ENCODE measurements around the gene ITIH5. TPM values are rescaled to one million over a fixed set of nuclear protein-coding genes. Genes with fewer than 3 reads are reported as not detected.
A peak's percentile ranks its signal among the peaks of the same experiment; 100 is the strongest.
"Not testable (repeated sequence)": the region's sequence is repeated elsewhere in the genome, so short reads cannot be mapped to it uniquely, and the experiment has no call there.

ITIH5 gene
- total and polyA plus RNA-seq, 7 experiments from 2014 or later: not detected

- H3K36me3 ChIP-seq (ENCODE audit: control insufficient read depth in 2 of 3, insufficient read depth in 3 of 3, low read length in 3 of 3); H3K27ac Mint-ChIP-seq; ATAC-seq; H3K27me3 ChIP-seq (ENCODE audit: control insufficient read depth in 2 of 2, insufficient read depth in 2 of 2, low read length in 2 of 2); intact Hi-C loops (cut with micrococcal nuclease); H3K4me3 ChIP-seq (ENCODE audit: low read length); H3K27ac ChIP-seq (ENCODE audit: low read depth, low read length); POLR2A ChIA-PET; H3K4me1 ChIP-seq (ENCODE audit: control insufficient read depth in 2 of 2, insufficient read depth in 2 of 2, low read length in 2 of 2); H3K27me3 Mint-ChIP-seq: not testable (repeated sequence)
- DNase-seq: peak in 2 of 9 donors; percentile 22 to 27
- H3K4me1 Mint-ChIP-seq: peaks cover 0 to 14% (median 4%) of the 10 kb centered on the region in 7 donors
- H3K4me3 Mint-ChIP-seq: peak overlapping the region in 1 of 10 donors; percentile 24
- CTCF ChIA-PET: interaction anchor here (7.2 kb wide), 1 partner anchor 167 kb away, joined by 97 read pairs; no protein-coding TSS in a partner anchor
- peaks cover 0 to 25% (median 11%) of the 10 kb centered on the region in 5 donors for H3K36me3 Mint-ChIP-seq
- peaks cover 6 to 50% (median 25%) of the 10 kb centered on the region in 11 donors for H3K9me3 Mint-ChIP-seq
- peaks cover 0 to 17% (median 0%) of the 10 kb centered on the region in 3 experiments for H3K9me3 ChIP-seq (ENCODE audit: control insufficient read depth in 2 of 3, low read length in 3 of 3)
Measured at GRCh38 chr10:7690885-7691597, 24.3 kb upstream of the ITIH5 start.

- Histone ChIP-seq H3K27me3 (ENCODE audit: control insufficient read depth in 2 of 2, insufficient read depth in 2 of 2, low read length in 2 of 2) (no peaks in the 10 kb centered on the region), H3K27ac (ENCODE audit: low read depth, low read length) (no peak overlapping the region), H3K36me3 (ENCODE audit: control insufficient read depth in 2 of 3, insufficient read depth in 3 of 3, low read length in 3 of 3) (no peaks in the 10 kb centered on the region), H3K4me1 (ENCODE audit: control insufficient read depth in 2 of 2, insufficient read depth in 2 of 2, low read length in 2 of 2) (no peaks in the 10 kb centered on the region), H3K4me3 (ENCODE audit: low read length) (no peak overlapping the region), H3K9me3 (ENCODE audit: control insufficient read depth in 2 of 3, low read length in 3 of 3) (peaks cover 0 to 17% (median 0%) of the 10 kb centered on the region in 3 experiments)
- Mint-ChIP-seq H3K9me3 (peaks cover 6 to 50% (median 25%) of the 10 kb centered on the region in 11 donors), H3K4me3 (no peak overlapping the region), H3K27ac (no peak overlapping the region), H3K27me3 (peaks cover 0 to 9% (median 3%) of the 10 kb centered on the region in 5 donors), H3K4me1 (peaks cover 0 to 14% (median 4%) of the 10 kb centered on the region in 7 donors), H3K36me3 (peaks cover 0 to 25% (median 11%) of the 10 kb centered on the region in 5 donors)
- intact Hi-C loops (cut with micrococcal nuclease): loop anchor here in 1 of 2 donors (10.0 kb wide), 2 partner anchors 275 to 1615 kb away; partner anchors contain the start of gene SFMBT2
- ChIA-PET POLR2A (no interaction called here), CTCF (interaction anchor here (0.6 to 7.2 kb wide), 2 partner anchors 68 to 165 kb away, joined by 3 to 97 read pairs; no protein-coding TSS in a partner anchor)
- no peak for DNase-seq
- ATAC-seq: no peak
Measured at GRCh38 chr10:7689591-7689990, 22.8 kb upstream of the ITIH5 start.

- Histone ChIP-seq H3K36me3 (ENCODE audit: control insufficient read depth in 2 of 3, insufficient read depth in 3 of 3, low read length in 3 of 3) (no peaks in the 10 kb centered on the region), H3K4me3 (ENCODE audit: low read length) (no peak overlapping the region), H3K4me1 (ENCODE audit: control insufficient read depth in 2 of 2, insufficient read depth in 2 of 2, low read length in 2 of 2) (no peaks in the 10 kb centered on the region), H3K9me3 (ENCODE audit: control insufficient read depth in 2 of 3, low read length in 3 of 3) (peaks cover 0 to 15% (median 0%) of the 10 kb centered on the region in 3 experiments), H3K27ac (ENCODE audit: low read depth, low read length) (no peak overlapping the region), H3K27me3 (ENCODE audit: control insufficient read depth in 2 of 2, insufficient read depth in 2 of 2, low read length in 2 of 2) (no peaks in the 10 kb centered on the region)
- Mint-ChIP-seq H3K36me3 (peaks cover 4 to 21% (median 5%) of the 10 kb centered on the region in 5 donors), H3K27ac (peak overlapping the region in 2 of 9 donors; percentile 15 to 28), H3K9me3 (peaks cover 0 to 39% (median 17%) of the 10 kb centered on the region in 11 donors), H3K27me3 (peaks cover 0 to 24% (median 0%) of the 10 kb centered on the region in 5 donors), H3K4me1 (peaks cover 0 to 14% (median 4%) of the 10 kb centered on the region in 7 donors), H3K4me3 (peak overlapping the region in 1 of 10 donors; percentile 67)
- ChIA-PET CTCF (interaction anchor here (0.5 to 7.2 kb wide), 22 partner anchors 9 to 1615 kb away, joined by 3 to 97 read pairs (median 4); no protein-coding TSS in a partner anchor), POLR2A (no interaction called here)
- intact Hi-C loops (cut with micrococcal nuclease): loop anchor here (1.0 to 10.0 kb wide), 13 partner anchors 21 to 1617 kb away; partner anchors contain the start of genes ITIH5 (in 1 of the 2) and SFMBT2 (in 1 of the 2)
- DNase-seq (peak; percentile 30 to 82 (median 76)), ATAC-seq (peak; percentile 96)
Measured at GRCh38 chr10:7687228-7687907, 20.6 kb upstream of the ITIH5 start.

- peaks cover 0 to 7% (median 0%) of the 10 kb centered on the region in 3 experiments for H3K9me3 ChIP-seq (ENCODE audit: control insufficient read depth in 2 of 3, low read length in 3 of 3)
- intact Hi-C loops (cut with micrococcal nuclease): loop anchor here (1.0 to 10.0 kb wide), 13 partner anchors 20 to 1618 kb away; partner anchors contain the start of genes ITIH5 (in 1 of the 2) and SFMBT2 (in 1 of the 2)
- H3K36me3 ChIP-seq (ENCODE audit: control insufficient read depth in 2 of 3, insufficient read depth in 3 of 3, low read length in 3 of 3): no peaks in the 10 kb centered on the region
- no peak overlapping the region for H3K4me3 ChIP-seq (ENCODE audit: low read length)
- Mint-ChIP-seq H3K36me3 (peaks cover 4 to 20% (median 5%) of the 10 kb centered on the region in 5 donors), H3K9me3 (peaks cover 0 to 37% (median 15%) of the 10 kb centered on the region in 11 donors), H3K27me3 (peaks cover 0 to 27% (median 1%) of the 10 kb centered on the region in 5 donors), H3K4me1 (peaks cover 0 to 14% (median 4%) of the 10 kb centered on the region in 7 donors), H3K27ac (no peak overlapping the region), H3K4me3 (no peak overlapping the region)
- no peak overlapping the region for H3K27ac ChIP-seq (ENCODE audit: low read depth, low read length)
- ATAC-seq (no peak), DNase-seq (no peak)
- no peaks in the 10 kb centered on the region for H3K4me1 ChIP-seq (ENCODE audit: control insufficient read depth in 2 of 2, insufficient read depth in 2 of 2, low read length in 2 of 2)
- no peaks in the 10 kb centered on the region for H3K27me3 ChIP-seq (ENCODE audit: control insufficient read depth in 2 of 2, insufficient read depth in 2 of 2, low read length in 2 of 2)
- CTCF ChIA-PET: interaction anchor here (0.5 to 7.2 kb wide), 19 partner anchors 9 to 1616 kb away, joined by 3 to 97 read pairs (median 4); no protein-coding TSS in a partner anchor
- POLR2A ChIA-PET: no interaction called here
Measured at GRCh38 chr10:7686351-7687171, 19.8 kb upstream of the ITIH5 start.

- POLR2A ChIA-PET; H3K36me3 Mint-ChIP-seq; H3K9me3 ChIP-seq (ENCODE audit: control insufficient read depth in 2 of 3, low read length in 3 of 3); H3K36me3 ChIP-seq (ENCODE audit: control insufficient read depth in 2 of 3, insufficient read depth in 3 of 3, low read length in 3 of 3); H3K4me3 ChIP-seq (ENCODE audit: low read length); H3K27me3 ChIP-seq (ENCODE audit: control insufficient read depth in 2 of 2, insufficient read depth in 2 of 2, low read length in 2 of 2); H3K4me1 ChIP-seq (ENCODE audit: control insufficient read depth in 2 of 2, insufficient read depth in 2 of 2, low read length in 2 of 2); H3K27ac ChIP-seq (ENCODE audit: low read depth, low read length); DNase-seq; H3K4me3 Mint-ChIP-seq; H3K27ac Mint-ChIP-seq; H3K4me1 Mint-ChIP-seq; ATAC-seq: not testable (repeated sequence)
- peaks cover 0 to 18% (median 0%) of the 10 kb centered on the region in 11 donors for H3K9me3 Mint-ChIP-seq
- CTCF ChIA-PET: interaction anchor here (0.6 kb wide), 1 partner anchor 508 kb away, joined by 4 read pairs; no protein-coding TSS in a partner anchor
- peaks cover 15 to 40% (median 20%) of the 10 kb centered on the region in 5 donors for H3K27me3 Mint-ChIP-seq
- intact Hi-C loops (cut with micrococcal nuclease): loop anchor here in 1 of 2 donors (10.0 kb wide), 2 partner anchors 265 to 1625 kb away; partner anchors contain the start of gene SFMBT2
Measured at GRCh38 chr10:7680078-7680477, 13.3 kb upstream of the ITIH5 start.

GRCh38 chr10:7679256-7679655, 12.5 kb upstream of the ITIH5 start:
- H3K27me3 Mint-ChIP-seq: peaks cover 22 to 37% (median 28%) of the 10 kb centered on the region in 5 donors
- H3K9me3 Mint-ChIP-seq: peaks cover 0 to 18% (median 0%) of the 10 kb centered on the region in 11 donors
- peaks cover 0 to 6% (median 0%) of the 10 kb centered on the region in 5 donors for H3K36me3 Mint-ChIP-seq
- H3K27me3 ChIP-seq (ENCODE audit: control insufficient read depth in 2 of 2, insufficient read depth in 2 of 2, low read length in 2 of 2): peaks cover 0 to 4% of the 10 kb centered on the region in 2 donors
- H3K36me3 ChIP-seq (ENCODE audit: control insufficient read depth in 2 of 3, insufficient read depth in 3 of 3, low read length in 3 of 3): no peaks in the 10 kb centered on the region
- H3K4me3 Mint-ChIP-seq: no peak overlapping the region
- no peak overlapping the region for H3K27ac ChIP-seq (ENCODE audit: low read depth, low read length)
- ATAC-seq: no peak
- POLR2A ChIA-PET: no interaction called here
- CTCF ChIA-PET: no interaction called here
- no peak overlapping the region for H3K4me3 ChIP-seq (ENCODE audit: low read length)
- H3K4me1 ChIP-seq (ENCODE audit: control insufficient read depth in 2 of 2, insufficient read depth in 2 of 2, low read length in 2 of 2): no peaks in the 10 kb centered on the region
- no peaks in the 10 kb centered on the region for H3K4me1 Mint-ChIP-seq
- DNase-seq: no peak
- intact Hi-C loops (cut with micrococcal nuclease): no loop called here
- H3K27ac Mint-ChIP-seq: no peak overlapping the region
- no peaks in the 10 kb centered on the region for H3K9me3 ChIP-seq (ENCODE audit: control insufficient read depth in 2 of 3, low read length in 3 of 3)

Measured in naive thymus-derived CD4-positive, alpha-beta T cell (primary cell).